CD4-positive, alpha-beta T cell treated with Interleukin-4 for 4 hours (primary cell): Measurements from ENCODE around the gene OR5A2.
"Not testable (repeated sequence)": the region's sequence is repeated elsewhere in the genome, so short reads cannot be mapped to it uniquely, and the experiment has no call there.

ENCODE experiments used
- DNase-seq: peaks from one replicate; pipeline ENCODE4 v3.0.0-alpha.2; 2020

OR5A2 gene

DNA sequence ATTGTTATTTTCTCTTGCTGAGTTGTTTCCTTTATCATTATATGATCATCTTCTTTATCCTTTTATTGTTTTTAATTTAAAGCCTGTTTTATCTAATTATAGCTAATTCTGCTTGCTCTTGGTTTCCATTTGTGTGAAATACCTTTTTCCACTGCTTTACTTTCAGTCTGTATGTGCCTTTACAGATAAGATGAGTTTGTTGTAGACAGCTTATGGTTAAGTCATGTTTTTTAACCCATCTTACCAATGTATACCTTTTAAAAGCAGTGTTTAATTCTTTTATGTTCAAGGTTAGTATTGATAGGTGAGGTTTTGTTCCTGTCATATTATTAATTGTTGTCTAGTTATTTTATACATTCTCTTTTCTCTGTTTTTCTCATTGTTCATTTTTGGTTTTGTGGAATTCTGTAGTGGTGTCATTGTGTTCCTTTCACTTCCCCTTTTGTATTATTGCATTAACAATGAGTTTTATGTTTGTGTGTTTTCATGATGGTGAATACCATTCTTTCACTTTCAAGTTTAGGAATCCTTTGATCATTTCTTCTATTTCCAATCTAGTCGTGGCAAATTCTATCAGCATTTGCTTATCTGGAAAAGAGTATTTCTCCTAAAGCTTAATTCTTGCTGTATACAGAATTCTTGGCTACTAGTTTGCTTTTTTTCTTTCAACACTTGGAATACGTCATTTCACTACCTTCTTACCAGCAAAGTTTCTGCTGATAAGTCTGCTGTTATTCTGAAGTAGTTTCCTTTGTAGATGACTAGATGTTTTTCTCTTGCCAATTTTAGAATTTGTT, 45.8 kb downstream of the OR5A2 start:
- no peak for DNase-seq

DNA sequence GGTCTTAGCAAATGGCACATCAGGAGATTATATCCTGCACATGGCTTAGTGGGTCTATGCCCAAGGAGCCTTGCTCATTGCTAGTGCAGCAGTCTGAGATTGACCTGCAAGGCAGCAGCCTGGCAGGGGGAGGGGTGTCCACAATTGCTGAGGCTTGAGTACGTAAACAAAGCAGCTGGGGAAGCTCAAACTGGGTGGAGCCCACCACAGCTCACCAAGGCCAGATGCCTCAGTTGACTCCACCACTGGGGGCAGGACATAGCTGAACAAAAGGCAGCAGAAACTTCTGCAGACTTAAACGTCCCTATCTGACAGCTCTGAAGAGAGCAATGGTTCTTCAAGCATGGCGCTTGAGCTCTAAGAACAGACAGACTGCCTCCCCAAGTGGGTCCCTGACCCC, 53.9 kb downstream of the OR5A2 start:
- DNase-seq: not testable (repeated sequence)

DNA sequence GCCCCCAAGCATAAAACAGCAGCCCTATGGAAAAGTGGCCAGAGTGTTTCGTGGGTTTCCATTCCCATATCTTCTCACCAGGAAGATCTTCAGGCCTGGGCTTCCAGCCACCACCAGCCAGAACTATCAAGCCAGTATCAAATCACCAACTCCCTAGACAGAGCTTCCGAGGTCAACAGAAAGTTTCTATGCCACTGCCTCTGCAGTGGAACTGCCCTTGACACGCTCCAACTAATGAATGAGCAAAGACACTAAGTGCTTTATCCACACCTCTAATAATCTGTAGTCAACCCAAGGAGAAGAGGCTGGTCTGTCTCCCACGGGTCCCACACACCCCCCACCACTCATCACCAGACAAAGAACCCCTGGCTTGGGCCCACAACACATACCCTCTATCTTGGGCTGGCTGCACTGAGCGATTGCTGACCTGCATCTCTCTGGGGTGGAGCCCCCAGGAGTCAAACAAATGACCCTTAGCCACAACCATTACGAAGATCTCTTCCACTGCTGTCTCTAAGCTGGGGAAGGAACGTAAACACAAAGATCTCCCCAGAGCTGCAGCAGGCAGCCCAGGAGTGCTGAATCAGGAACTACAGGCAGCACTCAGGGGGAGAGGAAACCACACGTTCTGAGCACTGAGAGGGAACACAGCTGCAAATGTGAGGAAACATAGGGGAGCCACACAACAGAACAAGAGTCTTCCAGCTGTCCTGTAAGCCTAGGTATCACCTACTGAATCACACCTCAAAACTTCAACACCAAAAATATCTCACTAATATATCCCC, 57.8 kb downstream of the OR5A2 start:
- DNase-seq: no peak
